Activated CD4-positive, alpha-beta T cell treated with anti-CD3 and anti-CD28 coated beads for 1 hour (primary cell): Measurements from ENCODE around the gene EXOSC3.

ENCODE experiments used
- DNase-seq: peaks from one replicate; pipeline ENCODE4 v3.0.0-alpha.2; 2020

The EXOSC3 gene

DNA sequence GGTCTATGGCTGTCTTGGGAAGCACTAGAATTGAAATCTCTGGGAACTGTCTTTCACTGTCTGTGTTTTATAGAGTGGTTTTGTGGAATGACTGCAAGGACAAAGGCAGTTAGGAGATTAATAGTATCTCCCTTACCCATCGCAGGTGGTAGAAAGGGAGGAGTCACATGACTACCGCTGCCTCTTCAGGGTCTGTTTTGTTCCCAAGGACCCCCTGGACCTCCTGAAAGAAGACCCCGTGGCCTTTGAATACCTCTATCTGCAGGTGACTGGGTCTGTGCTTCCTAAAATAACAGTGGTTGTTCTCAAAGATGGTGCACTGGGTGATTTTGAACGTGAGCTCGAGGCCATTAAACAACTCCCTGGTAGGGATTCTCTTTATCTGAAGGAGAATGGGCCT lies 54.0 kb downstream of the EXOSC3 start:
- DNase-seq: no peak

- DNase-seq: no peak
These were observed 54.6 kb downstream of the EXOSC3 start for GRCh38 chr9:37730256-37730655.
